NB4 (cell line): ENCODE results near the gene GADD45G.

Experiments
- CTCF ChIP-seq: IDR thresholded peaks from one replicate; pipeline ENCODE4 v1.5.1; 2012; ENCODE audit warnings: low read depth, low read length
- MAX ChIP-seq: IDR thresholded peaks from 2 replicates; pipeline ENCODE4 v1.6.1; 2011; ENCODE audit warnings: low read depth, low read length
- MYC ChIP-seq: IDR thresholded peaks from 2 replicates; pipeline ENCODE4 v1.6.1; 2011; ENCODE audit warnings: low read depth, low read length
- POLR2A ChIP-seq: IDR thresholded peaks from 2 replicates; pipeline ENCODE4 v1.6.1; 2011; ENCODE audit warnings: mild to moderate bottlenecking; ENCODE audit not compliant: insufficient read length; ENCODE audit errors: extremely low read depth

DNA sequence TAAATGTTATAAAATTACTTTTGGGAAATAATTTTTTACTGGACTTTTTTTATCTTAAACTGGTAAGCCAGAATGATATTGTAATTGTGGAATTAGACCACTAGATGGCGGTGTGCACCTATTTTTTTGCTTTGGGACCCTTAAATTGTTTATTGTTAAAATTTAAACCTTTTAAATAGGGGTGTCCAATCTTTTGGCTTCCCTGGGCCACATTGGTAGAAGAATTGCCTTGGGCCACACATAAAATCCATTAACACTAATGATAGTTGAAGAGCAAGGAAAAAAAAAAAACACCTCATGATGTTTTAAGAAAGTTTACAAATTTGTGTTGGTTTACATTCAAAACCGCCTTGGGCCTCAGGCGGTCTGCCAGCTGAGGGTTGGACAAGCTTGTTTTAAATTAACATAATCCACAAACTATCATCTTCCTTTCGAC is 28.4 kb upstream of the GADD45G start:
- peak; percentile 36 for TF ChIP-seq CTCF
- TF ChIP-seq MAX: no peak
- TF ChIP-seq POLR2A: no peak
- TF ChIP-seq MYC: no peak
